K562 (cell line): ENCODE results near the gene ZNF692. TPM values are rescaled to one million over a fixed set of nuclear protein-coding genes. Genes with fewer than 3 reads are reported as not detected.
A peak's percentile ranks its signal among the peaks of the same experiment; 100 is the strongest.

Source experiments
- AFF4 ChIP-seq: sonication (generic); formaldehyde crosslinking; IDR thresholded peaks from 2 replicates; pipeline ENCODE4 v1.8.0; 2023; ENCODE audit warnings: mild to moderate bottlenecking, missing genetic modification reagents
- BCOR ChIP-seq: fragments of 450-650 bp; IDR thresholded peaks from 2 replicates; pipeline ENCODE4 v1.6.1; 2016
- CBX2 ChIP-seq: fragments of 200-600 bp; sonication (generic); IDR thresholded peaks from one replicate; pipeline ENCODE4 v1.6.1; 2012; ENCODE audit warnings: mild to moderate bottlenecking, low read length, inconsistent platforms; ENCODE audit not compliant: insufficient read depth, poor library complexity, severe bottlenecking
- CCAR2 ChIP-seq: fragments of 200-400 bp; formaldehyde crosslinking; IDR thresholded peaks from 2 replicates; pipeline ENCODE4 v1.6.1; 2017; ENCODE audit warnings: mild to moderate bottlenecking, low read depth, low read length
- CLOCK ChIP-seq: fragments of 250-450 bp; sonication (Bioruptor Pico); IDR thresholded peaks from 2 replicates; pipeline ENCODE4 v1.4.0; 2020; ENCODE audit warnings: mild to moderate bottlenecking, moderate library complexity, borderline replicate concordance
- FOXJ2 ChIP-seq: fragments of 200-800 bp; sonication (Bioruptor generic); IDR thresholded peaks from 2 replicates; pipeline ENCODE4 v1.6.1; 2016; ENCODE audit warnings: missing genetic modification characterization, missing compliant biosample characterization
- FOXJ3 ChIP-seq: sonication (generic); formaldehyde crosslinking; IDR thresholded peaks from 2 replicates; pipeline ENCODE4 v1.4.0; 2020; ENCODE audit warnings: mild to moderate bottlenecking, missing genetic modification reagents
- GABPB2 ChIP-seq: fragments of 250-450 bp; sonication (Bioruptor Pico); conservative IDR thresholded peaks from 2 replicates; pipeline ENCODE4 v1.5.1; 2021; ENCODE audit warnings: mild to moderate bottlenecking
- HCFC1 ChIP-seq: IDR thresholded peaks from 2 replicates; pipeline ENCODE4 v1.6.1; 2012; ENCODE audit warnings: low read depth, low read length, improper control_type of control experiment
- KAT7 ChIP-seq: sonication (generic); formaldehyde crosslinking; IDR thresholded peaks from 2 replicates; pipeline ENCODE4 v1.8.0; 2022; ENCODE audit warnings: missing genetic modification reagents, mild to moderate bottlenecking, borderline replicate concordance
- MBD1 ChIP-seq: fragments of 250-450 bp; sonication (Bioruptor Pico); IDR thresholded peaks from 2 replicates; pipeline ENCODE4 v1.8.0; 2022; ENCODE audit warnings: inconsistent platforms
- NR0B1 ChIP-seq: fragments of 450-650 bp; IDR thresholded peaks from one replicate; pipeline ENCODE4 v1.6.1; 2018; ENCODE audit warnings: mild to moderate bottlenecking, moderate library complexity; ENCODE audit not compliant: partially characterized antibody
- RBBP5 ChIP-seq: fragments of 200-600 bp; sonication (generic); IDR thresholded peaks from 2 replicates; pipeline ENCODE4 v1.6.1; 2012; ENCODE audit warnings: borderline replicate concordance, mild to moderate bottlenecking, low read length, control low read depth, inconsistent platforms; ENCODE audit not compliant: insufficient read depth, poor library complexity, severe bottlenecking
- SAFB ChIP-seq: fragments of 200-400 bp; formaldehyde crosslinking; IDR thresholded peaks from 2 replicates; pipeline ENCODE4 v1.6.1; 2017; ENCODE audit warnings: low read depth, low read length, borderline replicate concordance
- SMARCA4 ChIP-seq: fragments of 450-650 bp; IDR thresholded peaks from 2 replicates; pipeline ENCODE4 v1.6.1; 2016
- SNRNP70 ChIP-seq: fragments of 200-400 bp; formaldehyde crosslinking; optimal IDR thresholded peaks from 2 replicates; pipeline ENCODE3; 2017; ENCODE audit warnings: low read depth, low read length
- polyA plus RNA-seq, 8 experiments: library from polyadenylated mRNA; depleted of rRNA in 4 of 8; stranded (reverse) in 5 of 8; unstranded in 3 of 8; fragments of >200 nt; fragmentation: Nextera tagmentation in 2 of 8; fragmentation: Illumina TruSeq in 1 of 8; extraction: Ambion mirVana in 2 of 8; extraction: Trizol in 1 of 8; gene quantifications; 2 replicates each; pipeline versions ENCODE4 v1.2.1 to v1.2.3, GENCODE V29; 2011 to 2014; ENCODE audit warnings: inconsistent platforms in 1 of 8, missing spikeins in 1 of 8
- total RNA-seq, 7 experiments: library from RNA; depleted of rRNA in 6 of 7; stranded (reverse); fragments of >200 nt in 6 of 7; fragmentation: Illumina TruSeq in 2 of 7; extraction: Trizol in 2 of 7; gene quantifications; 2 replicates each; pipeline versions ENCODE4 v1.2.1 to v1.2.3, GENCODE V29; 2011 to 2021; ENCODE audit warnings: low replicate concordance in 1 of 7

The ZNF692 gene
- total and polyA plus RNA-seq, 9 of the 15 experiments (the other 6 are each of a cell fraction or from before 2014, with no cell fraction given), result 8.4 to 143 (median 55.9) TPM

- peak; percentile 86; the same call in 1 of the 2 replicates for TF ChIP-seq AFF4 (CRISPR knock-in tag)
- TF ChIP-seq HCFC1, result peak; percentile 86
- TF ChIP-seq SAFB, result no peak
- no peak for TF ChIP-seq CCAR2
- no peak for TF ChIP-seq CLOCK (CRISPR knock-in tag)
- peak; percentile 95 for TF ChIP-seq FOXJ2 (tag)
- peak; percentile 61 for TF ChIP-seq RBBP5
- peak; percentile 82; the same call in 1 of the 2 replicates for TF ChIP-seq KAT7
- TF ChIP-seq CBX2, result no peak
- no peak for TF ChIP-seq MBD1 (CRISPR knock-in tag)
- no peak for TF ChIP-seq GABPB2
- peak; percentile 74 for TF ChIP-seq FOXJ3 (CRISPR knock-in tag)
- no peak; the same call in 1 of the 2 replicates for TF ChIP-seq BCOR
- TF ChIP-seq SMARCA4, result no peak; the same call in none of the 2 replicates
- no peak for TF ChIP-seq NR0B1
- no peak for TF ChIP-seq SNRNP70
These were observed 32.8 kb downstream of the ZNF692 start, which contains the start of gene SH3BP5L (continued) for GRCh38 chr1:248825909-248826760.
